Activated CD8-positive, alpha-beta memory T cell treated with anti-CD3 and anti-CD28 coated beads, Interleukin-2, amount 50 U/mL, for 1 hour (primary cell): ENCODE measurements around the gene RNU6-9.

Experiments
- DNase-seq: peaks from one replicate; pipeline ENCODE4 v3.0.0-alpha.2; 2020; ENCODE audit errors: extremely low read depth

RNU6-9 gene

DNA sequence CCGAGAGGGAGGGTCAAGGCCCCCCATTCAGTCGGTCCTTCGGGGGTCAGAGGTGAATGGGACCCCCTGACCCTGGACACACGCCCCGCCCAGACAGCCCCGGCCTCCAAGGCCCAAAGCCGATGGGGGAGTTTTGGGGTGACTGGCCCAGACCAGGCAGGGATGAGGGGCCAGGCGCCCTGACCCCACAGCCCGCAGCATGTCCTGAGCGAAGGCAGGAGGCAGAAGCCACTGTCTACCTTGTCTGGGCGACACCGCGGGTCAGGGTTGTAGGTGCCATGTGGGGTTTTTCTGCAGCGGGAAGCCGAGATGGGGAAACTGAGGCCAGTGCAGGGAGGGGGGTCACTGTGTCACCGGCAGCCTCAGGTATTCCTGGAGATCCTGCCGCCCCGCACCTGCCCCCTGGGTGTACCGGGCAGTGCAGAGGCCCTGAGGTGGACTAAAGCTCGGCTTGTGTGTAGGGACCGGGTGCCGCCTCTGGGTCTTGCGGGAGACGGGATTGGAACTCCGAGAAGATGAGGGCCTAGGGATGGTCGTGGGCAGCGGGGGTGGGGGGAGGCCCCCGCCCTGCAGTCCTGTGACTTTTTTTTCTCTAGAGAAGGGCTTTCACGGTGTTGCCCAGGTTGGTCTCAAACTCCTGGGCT is 41.0 kb downstream of the RNU6-9 start:
- DNase-seq: no peak

DNA sequence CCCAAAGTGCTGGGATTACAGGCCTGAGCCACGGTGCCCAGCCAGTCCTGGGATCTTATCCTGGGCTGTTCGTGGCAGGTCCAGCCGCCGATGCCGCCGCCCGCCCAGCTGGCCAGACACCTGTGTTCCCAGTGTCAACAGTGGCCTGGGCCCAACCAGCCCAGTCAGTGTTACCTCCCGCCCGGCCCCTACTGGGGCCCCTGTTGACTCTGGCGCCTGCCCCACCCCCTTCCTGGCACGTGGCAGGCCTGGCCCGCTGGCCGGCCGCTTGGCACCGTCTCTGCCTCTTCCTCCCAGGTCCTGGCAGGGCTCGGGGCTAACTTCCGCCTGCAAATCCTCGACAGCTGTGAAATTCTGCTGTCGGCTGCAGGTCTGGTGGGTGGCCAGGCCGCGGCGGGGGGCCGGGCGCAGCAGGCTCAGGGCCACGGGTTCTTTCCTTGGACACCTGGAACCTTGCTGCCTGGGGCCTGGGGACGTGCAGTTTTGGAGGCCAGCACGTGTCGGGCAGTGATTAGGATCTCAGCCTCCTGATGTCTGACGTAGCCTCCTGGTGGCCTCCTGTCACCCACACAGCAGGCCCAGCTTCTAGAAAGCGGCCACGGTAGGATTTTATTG is 41.7 kb downstream of the RNU6-9 start:
- no peak for DNase-seq

DNA sequence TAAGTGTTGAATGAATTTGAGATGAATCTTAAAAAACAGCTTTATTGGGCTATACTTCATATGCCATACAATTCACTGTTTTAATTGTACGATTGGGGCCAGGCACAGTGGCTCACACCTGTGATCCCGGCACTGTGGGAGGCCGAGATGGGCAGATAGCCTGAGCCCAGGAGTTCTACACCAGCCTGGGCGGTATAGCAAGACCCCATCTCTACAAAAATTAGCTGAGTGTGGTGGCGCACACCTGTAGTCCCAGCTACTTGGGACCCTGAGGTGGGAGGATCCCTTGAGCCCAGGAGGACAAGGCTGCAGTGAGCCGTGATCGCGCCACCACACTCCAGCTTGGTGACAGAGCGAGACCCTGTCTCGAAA is 42.9 kb downstream of the RNU6-9 start:
- DNase-seq: no peak

DNA sequence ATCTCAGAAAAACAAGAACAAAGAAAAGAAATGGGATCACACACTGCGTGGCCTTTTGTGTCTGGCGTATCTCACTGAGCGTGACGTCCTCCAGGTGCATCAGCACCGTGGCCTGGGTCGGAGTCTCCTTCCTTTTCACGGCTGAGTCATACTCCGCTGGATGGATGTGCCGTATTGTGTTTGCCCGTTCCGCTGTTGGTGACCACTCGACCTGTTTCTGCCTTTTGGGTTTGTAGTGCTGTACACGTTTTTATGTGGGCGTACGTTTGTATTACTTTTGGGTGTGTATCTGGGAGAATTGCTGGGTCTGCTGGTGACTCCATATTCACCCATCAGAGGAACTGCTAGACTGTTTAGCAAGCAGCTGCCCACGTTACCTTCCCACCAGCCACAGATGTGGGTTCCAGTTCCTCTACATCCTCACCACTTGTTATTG is 44.0 kb downstream of the RNU6-9 start:
- DNase-seq: no peak

DNA sequence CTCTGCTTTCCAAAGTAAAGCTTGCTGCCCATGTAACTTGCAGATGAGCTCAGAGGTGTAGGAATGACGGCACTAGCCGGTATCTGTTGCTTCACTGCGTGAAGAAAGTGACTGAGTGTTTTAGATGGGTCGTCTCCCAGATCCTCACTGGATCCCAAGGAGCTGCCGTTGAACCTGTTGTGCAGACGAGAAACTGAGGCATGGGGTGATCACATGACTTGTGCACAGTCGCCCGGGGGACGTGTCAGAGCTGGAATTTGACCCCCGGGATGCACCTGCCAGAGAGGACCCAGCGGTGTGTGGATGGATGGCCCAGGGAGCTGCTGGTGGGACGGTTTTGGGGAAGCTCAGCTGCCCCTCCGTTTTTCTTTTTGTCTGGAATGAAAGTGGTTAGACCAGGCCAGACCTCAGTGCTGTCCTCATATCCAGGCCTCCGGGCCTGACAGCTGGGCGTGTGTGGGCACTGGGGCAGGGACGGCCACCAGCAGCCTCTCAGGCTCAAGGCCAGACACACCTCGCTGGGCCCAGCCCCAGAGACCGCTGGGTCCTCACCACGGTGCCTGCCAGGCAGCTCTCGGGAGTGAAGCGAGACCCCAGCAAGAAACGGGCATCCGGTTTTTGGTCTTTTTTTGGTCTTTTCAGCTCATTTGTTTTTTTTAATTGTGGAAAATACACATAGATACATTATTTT is 45.1 kb downstream of the RNU6-9 start:
- DNase-seq: no peak

DNA sequence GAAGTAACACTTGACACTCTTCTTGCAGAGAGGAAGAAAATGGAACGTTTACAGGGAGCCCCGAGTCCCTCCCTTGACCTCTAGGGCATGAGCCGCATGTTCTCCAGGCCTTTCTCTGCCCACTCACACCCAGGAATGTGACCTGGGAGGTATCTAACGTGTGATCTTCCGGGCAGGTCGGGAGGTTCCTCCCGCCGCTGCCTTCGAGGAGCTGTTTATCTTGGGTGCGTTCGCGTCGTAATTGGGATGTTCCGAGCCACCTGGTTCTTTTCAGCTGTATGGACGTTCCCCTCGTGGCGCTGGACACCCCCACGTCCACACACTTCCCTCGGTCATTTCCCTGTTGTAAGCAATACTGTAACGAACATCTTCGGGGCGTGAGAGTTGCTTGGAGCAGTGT is 46.2 kb downstream of the RNU6-9 start:
- no peak for DNase-seq

DNA sequence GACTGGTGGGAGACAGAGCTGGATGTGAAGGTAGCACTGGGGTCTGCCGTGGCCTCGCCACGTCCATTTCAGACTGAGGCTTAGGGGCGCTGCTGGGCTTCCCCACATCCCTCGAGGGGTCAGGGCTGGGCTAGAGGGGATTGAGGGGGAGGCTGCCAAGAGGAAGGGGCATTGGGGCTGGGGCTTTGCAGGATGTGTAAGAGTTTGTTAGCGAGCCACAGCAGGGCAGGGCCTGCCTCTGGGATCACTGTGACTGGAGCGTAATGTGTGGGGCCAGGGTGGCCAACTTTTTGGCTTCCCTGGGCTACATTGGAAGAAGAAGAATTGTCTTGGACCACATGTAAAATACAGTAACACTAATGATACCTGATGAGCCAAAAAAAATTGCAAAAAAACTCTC is 46.6 kb downstream of the RNU6-9 start:
- DNase-seq: no peak

DNA sequence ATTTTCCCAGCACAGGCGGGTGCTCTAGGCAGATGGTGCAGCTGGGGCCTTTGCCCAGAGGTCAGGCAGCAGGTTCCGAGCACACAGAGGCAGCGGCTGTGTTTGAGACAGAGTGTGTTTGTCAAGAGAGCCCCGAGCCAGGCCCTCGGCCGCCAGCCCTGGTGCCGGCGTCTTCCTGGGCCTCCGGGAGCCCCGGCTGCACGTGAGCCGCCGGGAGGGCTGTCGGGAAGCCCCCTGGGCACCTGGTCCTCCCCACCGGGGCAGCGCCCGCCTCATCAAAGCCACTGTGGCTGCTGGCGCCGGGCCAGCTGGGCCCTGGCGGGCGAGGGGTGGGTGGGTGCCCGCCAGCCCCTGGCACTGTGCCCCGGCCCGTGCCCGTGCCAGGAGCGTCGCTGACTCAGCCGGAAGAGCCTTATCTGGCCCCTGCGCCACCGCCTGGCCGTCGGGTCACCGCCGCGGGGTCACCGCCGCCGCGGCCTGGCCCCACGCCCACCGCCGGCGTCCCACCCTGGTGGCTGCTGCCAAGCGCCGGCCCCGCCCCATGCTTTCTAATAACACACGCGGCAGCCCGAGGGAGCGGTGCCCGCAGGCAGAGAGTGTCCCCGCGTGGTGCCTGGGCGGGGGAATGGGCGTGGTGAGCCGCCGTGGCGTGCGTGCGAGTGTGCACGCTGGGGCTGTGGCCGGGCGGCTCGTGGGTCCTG is 47.5 kb downstream of the RNU6-9 start:
- DNase-seq: peak; percentile 48

DNA sequence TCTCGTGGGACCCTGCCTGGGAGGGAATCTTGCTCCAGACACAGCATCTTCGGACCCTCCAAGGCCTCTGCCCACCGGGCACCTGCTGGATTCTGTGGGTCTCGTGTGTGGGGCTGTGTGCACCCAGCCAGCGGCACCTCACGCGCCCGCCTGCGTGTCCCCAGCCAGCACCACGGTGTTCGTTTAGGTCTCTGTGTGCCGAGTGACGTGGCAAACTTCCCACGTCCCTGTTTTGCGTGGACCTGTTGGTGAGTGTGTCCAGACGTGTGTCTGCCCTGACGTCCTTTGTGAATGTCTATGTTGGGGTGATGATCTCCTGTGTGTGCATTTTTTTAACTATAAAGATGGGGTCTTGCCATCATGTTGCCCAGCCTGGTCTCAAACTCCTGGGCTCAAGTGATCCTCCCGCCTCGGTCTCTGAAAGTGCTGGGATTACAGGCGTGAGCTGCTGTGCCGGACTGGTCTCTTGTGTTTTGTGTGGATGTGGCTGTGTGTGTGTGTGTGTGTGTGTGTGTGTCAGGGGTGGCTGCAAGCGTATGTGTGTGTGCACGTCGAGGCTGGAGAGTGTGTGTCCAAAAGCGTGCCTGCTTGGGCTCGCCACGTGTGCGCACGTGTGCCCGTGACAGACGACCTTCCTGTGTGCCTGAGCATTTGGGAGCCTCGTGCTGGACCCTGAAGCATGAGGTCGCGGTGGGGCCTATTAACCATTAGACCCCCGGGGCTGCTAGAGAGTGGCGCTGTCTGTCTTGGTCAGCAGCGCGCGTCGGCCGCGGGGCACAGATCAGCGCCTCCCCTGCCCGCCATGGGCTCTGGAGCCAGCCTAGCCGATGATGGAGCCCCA is 48.2 kb downstream of the RNU6-9 start:
- no peak for DNase-seq

DNA sequence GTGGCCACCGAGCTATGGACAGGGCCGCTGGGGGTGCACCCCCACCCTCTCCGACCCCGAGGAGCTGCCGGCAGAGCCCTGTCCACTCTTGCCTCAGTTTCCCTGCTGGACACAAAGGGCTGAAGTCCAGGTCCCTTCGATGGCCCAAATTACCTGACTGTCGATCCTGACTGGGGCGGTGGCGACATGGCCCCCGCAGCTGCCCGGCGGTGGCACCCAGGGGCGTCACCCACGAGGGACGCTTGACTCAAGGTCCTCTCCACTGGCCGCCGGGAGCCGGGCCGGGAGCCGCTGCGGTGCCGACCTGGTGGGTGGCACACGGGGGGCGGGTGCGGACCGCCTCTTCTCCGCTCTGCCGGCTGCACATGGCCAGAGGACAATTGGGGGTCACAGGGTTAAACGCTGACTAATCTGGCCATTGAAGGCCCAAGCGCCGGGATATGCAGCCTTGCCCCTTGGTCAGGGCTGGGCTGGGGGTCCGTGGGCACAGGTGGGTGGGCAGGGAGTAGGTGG is 48.9 kb downstream of the RNU6-9 start:
- DNase-seq: no peak
